GM21529 (cell line): ENCODE data around the gene HIGD1A.

Experiments
- ATAC-seq: cut with Tn5 transposase; IDR thresholded peaks from one replicate; pipeline ENCODE4 v1.9.1; 2021; ENCODE audit not compliant: unreplicated experiment

The HIGD1A gene

DNA sequence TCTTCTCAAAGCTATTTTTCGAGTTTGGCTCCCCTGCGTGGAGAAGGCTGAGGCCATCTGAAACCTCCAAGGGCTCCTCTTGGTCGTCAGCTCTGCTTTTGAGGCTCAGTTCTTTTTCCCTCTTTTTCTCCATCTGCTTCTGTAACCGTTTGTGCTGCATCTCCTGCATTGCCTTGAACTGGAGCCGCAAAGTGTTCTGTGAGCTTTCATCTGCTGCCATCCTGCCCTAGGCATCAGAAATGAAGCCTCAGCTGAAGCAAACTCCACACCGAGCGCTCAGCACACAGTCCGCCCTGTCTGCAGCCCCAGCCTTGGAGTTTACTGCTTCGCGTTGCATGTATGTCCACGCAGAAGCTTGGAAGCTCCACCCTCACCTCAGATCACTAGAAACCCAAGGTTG lies 46.2 kb downstream of the HIGD1A start:
- no peak for ATAC-seq

DNA sequence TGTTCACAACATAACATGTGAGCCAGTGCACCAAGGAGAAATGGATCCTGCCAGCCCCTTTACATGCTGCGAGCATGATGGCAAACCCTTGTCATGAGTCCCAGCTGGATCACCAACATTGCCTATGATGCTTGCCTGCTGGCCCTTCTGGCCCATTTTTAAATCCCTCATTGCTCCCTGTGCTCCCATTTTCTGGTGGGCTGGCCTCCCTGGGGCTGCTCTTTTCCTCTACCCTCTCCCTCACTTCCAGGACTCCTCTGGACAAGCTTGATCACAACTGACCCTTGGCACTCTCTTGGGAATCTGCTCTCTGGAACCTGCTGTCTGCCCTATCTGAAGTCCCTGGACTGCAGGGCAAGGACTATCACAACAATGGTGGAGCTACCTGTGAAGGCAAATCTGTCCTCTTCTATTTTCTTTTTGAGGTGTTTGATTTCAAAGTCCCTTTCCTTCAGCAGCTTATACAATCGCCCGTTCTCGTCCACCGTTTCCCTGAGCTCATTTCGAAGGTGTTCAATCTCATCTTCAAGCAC lies 47.5 kb downstream of the HIGD1A start:
- ATAC-seq, result no peak

DNA sequence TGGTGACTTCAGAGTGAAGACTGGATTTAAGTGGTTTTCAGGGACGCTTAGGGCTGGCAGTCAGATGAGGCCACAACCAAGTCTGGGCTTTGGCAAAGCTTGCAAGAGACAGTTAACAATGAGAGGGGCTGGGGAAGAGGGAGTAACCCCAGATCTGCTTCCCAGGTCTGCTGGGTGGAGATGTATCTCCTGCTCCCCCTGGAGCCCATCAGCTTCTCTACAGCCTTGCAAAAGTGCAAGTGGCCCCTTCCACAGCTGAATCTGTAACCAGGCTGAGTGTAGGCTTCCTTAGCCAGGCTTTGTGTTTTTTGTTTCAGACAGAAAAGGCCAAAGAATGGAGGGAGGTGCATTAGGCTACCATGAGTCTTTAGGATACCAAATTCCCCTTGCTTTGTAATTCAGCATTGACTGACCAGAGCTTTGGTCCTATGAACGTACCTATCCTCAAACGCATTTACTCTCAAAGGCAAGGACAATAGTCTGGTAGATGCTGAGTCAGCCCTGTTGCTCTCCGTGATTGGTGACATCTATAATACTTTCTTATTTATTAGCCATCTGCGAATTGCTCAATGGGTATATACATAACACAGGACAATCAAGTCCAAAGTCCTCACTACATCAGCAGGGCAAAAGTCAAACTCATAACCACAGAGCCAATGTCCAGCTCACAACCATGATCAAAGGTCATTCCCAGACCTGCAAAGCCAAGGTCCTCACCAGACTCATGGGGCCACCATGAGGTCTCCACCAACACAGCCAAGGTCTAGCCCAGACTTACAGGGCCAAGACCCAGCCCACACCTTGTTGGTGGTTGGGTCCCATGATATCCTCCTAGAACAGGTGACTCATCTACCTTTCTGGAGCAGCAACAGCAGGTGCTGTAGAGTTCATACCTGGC lies 48.4 kb downstream of the HIGD1A start:
- ATAC-seq, result no peak

DNA sequence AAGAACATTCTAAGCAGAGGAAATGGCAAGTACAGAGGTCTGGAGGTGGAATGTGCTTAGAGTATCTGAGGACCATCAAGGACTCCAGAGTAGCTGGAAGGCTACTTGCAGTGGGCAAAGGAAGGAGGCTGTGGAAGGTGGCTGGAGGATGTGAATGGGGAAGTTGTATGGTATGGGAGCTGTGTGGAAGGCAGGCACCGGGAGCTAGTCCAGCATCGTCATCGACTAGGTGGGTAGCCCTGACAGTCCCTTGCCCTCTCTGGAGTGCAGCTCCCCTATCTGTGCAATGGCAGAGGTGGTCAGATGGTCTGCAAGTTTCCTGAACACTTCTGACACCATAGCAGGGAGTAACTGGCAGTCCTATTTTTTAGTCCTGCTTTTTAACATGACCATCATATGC lies 50.5 kb downstream of the HIGD1A start:
- ATAC-seq, result no peak

DNA sequence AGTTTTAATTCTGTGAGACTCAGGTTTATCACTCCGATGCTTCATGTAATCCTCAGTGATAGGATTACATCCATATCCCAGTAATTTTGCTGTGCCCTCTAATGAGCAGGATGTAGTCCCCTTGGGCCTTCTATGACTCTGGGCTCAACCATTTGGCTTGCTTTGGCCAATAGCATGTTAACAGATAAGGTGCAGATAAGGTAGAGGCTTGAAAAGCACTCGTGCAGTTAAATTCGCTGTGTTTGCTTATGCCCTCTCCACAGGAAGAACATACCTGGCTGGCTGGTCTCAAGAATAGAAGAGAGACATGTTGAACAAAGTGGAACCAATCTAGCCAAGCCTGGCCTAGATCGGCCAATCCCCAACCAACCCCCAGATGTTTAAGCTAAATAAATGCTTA lies 51.3 kb downstream of the HIGD1A start:
- no peak for ATAC-seq

DNA sequence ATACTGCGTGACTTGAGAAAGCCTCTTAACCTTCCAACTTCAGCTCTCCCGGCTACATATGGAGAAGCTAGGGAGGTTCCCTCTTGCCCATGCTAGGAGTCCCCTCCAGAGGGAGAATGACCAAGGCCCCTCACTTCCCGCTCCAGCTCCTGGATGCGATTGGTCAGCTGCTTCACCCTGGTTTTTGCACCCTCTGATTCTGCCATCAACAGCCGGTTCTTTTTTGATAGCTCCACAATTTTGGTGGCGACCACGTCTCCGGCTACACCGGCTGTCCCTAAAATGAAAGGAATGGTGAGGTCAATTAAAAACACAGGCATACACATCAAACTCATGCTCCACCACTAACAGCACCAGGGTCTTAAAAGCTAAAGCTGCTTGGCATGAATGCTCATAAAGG lies 51.8 kb downstream of the HIGD1A start:
- ATAC-seq, result no peak

DNA sequence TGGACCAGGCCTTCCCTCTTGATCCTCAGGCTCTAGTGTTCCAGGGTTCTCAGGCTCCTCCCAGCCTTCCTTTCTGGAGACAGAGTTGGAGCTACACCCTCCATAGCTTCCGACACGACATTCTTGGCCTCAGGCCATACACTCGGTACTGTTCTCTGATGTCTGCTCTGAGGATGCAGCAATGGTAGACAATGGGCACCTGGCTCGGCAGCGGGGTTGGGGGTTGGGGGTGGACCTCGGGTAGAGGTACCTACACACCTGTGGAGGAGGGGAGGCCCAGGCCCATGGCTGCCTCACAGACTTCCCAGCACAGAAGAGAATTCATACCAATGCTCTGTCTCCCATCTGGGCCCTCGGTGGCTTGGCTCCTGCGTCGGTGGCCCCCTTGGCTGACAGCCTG lies 52.7 kb downstream of the HIGD1A start:
- ATAC-seq, result no peak

DNA sequence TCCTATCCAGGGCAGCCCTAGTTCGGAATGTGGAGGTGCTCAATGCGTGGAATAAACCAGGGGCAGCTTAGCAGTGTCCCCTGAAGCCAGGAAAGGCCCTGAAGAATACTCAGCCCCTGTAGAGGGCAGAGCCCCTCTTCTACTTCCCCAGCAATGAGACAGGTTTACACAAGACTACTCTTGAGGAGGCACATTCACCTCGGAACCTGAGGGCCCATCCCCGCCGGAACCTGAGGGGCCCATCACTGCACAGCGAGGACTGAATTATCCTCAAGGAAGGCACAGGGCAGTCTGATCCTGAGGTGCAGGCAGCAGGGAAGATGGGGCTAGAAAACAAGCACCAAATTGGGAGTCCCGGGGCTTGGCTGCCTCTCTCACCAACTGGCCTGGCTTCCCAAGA lies 53.5 kb downstream of the HIGD1A start:
- ATAC-seq, result no peak

DNA sequence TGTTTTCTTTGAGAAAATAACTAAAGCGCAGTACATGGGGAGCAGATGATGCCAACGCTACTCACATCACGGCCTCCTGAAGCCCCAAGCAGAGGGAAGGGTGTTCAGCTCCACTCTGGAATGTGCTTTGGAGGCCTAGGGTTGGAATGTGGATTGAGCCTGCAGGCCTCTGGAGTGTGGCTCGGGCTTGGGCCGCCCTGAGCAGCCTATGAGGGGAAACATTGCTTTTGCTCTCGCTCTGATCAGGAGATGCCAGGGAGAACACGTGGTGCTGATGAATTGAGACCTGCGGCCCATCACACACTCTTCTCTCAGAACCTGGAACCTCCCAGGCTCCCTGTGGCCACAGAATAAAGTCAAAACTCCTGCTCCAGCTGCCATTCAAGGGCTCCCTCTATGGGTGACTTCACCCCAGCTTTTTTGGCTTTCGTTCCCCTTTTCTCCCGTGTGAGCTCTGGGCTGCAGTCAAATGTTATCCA lies 54.5 kb downstream of the HIGD1A start:
- no peak for ATAC-seq

DNA sequence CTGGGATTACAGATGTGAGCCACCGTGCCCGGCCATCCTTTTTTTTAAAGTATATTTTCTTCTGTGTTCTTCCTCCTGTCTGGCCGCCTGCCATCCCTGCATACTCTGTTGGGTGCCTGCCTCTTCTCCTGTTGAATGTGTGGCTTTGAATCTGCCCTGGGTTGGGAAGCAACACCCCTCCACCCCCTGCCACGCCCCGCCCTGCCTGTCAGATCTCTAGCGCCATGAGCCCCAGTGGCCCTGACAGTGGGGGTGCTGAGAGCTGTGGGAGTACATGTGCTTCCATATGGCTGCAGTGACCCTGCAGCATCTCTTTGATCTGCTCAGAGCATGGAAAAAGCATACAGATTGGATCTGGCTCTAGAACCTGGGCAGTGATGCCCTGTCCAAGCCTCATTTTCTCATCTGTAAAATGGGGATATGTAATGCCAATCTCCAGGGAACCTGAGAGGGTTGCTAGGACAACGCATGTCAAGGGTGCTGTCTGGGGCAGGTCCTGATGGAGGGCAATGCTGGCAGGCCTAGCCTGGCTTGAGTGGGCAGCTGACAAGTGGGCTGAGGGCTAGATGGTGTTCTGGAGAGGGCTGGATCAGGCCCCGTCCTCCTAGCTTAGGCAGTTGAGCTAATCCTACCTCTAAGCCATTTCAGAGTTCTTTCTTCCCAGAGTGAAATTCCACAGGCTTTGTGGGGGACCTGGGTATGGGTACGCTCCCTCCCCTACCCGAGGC lies 55.1 kb downstream of the HIGD1A start:
- ATAC-seq, result no peak

DNA sequence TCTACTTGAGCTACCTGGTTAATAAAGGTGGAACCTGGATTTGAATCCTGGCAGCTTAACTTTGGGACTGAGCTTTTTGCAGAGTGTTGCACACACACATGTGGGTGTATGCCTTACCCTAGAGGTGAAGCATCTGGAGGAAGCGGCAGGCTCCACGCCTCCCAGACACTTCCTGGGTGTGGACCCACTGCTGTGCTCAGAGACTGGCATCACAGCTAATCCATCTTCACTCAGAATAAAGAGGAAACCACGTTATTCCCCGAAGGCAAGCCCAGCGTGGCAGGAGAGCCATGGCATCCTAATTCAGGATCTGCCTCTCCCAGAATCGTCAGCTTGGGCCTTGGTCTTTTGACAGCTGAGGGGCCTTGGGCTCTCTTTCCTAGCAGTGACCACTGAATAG lies 56.7 kb downstream of the HIGD1A start:
- ATAC-seq, result no peak

DNA sequence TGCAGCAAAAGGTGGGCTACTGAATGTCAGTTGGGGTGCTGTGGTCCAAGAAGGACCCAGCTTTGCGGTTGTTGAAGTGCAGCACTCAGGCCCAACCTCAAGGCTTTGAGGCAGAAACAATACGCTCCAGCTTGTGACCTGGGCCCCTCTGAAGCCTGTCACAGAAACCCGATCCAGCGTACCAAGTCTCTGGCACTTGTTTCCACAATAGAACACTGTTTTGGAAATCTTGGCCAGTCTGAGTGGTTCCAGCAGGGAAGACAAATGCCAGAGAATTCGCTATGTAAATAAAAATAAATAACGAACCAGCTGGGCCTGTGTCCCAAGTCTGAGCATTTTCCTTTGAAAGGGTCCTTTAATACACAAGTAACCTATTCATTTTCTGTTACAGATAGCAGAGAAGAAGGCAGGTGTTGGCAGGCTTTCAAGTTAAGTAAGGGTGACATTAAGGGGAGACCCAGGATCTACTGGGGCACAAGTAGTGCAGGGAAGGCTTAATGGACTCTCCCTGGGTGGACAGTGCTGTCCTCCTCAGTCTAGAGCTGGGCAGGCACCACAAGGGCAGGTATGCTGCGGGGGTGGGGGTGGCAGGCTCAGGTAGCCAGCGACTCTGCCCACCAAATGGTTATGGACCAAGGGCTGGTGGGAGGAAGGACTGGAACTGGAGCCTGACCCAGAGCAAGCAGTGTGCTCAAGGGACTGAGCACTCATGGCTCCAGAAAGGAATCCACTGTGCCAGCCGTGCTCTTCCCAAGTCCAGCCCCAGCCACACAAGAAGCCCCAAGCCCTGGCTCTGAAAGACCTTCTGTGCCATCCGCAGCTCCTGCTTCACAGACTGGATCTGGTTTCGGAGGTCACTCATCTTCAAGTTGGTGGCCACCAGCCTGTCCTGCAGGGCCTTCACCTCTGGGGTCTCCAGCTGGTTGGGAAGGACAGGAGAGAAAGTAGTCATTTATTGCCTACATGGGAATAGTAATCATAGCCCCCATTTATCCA lies 57.5 kb downstream of the HIGD1A start:
- no peak for ATAC-seq

DNA sequence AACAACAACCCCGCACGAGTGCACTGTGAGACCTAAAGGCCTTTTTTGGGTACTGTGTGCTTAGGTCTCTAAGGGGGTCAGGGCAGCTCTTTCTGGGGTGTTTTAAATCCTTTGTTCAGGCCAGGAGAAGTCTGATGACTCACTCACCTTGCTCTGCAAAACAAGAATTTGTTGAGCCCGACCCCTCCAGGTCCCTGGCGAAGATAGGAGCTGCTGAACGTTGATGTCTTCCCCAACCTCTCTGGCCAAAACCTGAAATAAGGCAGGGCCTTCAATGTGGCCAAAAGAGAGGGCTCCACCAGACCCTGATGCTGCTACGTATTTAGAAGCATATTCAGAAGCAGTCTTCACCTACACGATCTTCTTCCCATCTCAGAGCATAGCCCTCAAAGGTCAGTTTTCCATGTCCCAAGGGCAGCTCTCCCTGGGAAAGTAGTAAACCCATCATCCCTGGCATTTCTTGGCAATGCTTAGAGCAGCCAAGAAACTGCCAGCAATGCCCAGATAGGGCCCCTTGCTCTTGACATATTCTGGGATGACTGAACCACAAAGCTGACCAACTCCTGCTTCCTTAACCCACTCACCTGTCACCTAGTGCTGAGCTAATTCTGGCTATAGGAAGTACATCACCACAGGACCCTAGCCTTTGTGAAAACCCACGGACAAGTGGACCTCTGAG lies 58.4 kb downstream of the HIGD1A start:
- no peak for ATAC-seq

DNA sequence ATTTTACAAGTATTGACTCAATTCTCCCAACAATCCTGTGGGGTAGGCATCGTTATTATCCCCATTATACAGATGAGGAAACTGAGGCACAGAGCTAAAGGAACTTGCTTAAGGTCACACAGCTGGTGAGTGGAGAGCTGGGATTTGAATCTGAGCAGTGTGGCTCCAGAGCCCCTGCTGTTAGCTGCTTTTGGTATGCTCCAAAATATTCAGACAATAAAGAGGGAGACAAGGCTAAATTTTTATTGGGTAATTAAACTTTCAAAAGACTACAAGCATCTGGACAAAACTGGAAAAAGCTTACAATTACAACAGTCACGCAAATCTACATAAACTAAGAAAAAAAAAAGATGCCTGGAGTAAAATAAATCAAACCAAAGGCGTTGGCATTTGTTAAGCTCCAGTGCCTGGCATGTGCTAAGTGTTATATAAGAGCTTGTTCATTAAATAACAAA lies 59.0 kb downstream of the HIGD1A start:
- no peak for ATAC-seq

DNA sequence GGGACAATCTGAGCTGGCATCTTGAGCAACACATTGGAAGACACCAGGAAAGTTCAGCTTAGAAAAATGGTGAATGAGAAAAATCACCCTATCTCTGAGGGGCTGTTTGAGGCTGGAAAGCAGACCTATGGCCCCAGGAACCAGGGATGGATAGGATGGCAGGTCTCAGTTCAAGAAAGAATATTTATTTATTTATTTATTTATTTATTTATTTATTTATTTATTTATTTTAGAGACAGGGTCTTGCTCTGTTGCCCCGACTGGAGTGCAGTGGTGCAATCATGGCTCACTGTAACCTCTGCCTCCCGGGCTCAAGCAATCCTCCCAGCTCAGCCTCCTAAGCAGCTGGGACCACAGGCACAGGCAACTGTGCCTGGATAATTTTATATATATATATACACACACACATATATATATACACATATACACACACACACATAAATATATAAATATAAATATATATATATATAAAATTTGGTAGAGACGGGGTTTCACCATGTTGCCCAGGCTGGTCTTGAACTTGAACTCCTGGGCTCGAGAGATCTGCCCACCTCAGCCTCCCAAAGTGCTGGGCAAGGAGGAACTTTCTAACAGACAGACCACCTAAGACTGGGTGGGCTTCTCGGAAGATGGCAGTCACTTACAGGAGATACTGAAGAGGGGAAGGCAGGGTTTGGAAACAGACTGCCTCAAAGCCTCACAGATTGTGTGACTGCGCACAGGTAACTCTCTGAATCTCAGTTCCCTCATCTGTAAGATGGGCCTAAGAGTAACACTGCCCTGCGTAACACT lies 60.9 kb downstream of the HIGD1A start:
- no peak for ATAC-seq

DNA sequence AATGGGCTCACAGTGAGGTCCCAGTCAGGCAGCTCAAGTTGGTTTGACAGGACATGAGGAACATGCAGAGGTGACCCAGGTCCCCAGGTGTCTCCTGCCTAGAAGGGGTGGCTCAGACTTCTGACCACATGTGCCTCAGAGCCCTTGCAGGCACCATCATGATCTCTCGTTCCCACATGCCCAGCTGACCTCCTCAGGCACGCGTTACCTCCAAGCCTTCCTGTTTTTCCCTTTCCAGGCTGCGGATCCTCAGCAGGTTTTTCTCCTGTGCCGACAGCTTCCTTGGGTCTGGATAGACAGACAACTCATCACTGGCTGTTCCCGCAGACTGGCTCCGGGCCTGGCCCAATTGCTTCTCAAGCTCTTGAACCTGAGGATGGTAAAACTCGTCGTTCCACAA lies 61.6 kb downstream of the HIGD1A start:
- ATAC-seq, result no peak

DNA sequence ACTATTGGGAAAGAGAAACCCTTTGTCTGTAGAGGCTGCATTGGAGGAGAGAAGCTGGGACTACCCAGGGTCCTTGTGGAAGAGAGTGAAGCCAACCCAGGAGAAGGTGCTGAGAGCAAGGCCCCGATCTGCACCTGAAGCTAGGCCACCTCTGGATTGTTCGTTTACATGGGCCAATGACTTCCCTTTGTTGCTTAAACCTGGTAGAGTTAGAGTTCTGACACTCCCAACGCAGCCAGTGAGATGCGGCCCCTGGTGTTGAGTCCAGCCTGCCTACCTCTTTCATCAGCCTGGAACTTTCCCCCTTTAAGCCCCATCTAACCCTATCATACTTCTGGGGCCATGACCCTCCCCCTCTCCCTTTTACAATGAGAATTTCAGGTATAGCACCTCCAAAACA lies 62.0 kb downstream of the HIGD1A start:
- no peak for ATAC-seq

DNA sequence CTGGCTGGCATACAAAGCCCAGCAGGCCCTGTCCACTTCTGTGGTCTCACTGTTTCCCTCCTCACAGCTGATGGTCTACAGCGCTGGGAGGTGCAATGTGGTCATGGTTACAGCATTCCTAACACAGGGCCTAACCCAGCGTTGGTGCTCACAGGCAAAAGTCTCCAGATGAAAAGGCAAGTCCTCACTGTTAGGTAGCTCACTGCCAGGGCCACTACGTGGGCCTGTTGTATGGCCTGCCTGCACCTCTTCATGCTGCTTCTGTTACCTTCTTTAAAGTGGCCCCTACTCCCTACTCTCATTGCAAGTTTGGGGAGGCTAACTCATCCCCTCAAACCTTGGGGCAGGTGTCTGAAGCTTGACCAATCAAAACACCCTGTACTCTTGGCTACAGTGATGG lies 62.5 kb downstream of the HIGD1A start:
- ATAC-seq, result no peak

DNA sequence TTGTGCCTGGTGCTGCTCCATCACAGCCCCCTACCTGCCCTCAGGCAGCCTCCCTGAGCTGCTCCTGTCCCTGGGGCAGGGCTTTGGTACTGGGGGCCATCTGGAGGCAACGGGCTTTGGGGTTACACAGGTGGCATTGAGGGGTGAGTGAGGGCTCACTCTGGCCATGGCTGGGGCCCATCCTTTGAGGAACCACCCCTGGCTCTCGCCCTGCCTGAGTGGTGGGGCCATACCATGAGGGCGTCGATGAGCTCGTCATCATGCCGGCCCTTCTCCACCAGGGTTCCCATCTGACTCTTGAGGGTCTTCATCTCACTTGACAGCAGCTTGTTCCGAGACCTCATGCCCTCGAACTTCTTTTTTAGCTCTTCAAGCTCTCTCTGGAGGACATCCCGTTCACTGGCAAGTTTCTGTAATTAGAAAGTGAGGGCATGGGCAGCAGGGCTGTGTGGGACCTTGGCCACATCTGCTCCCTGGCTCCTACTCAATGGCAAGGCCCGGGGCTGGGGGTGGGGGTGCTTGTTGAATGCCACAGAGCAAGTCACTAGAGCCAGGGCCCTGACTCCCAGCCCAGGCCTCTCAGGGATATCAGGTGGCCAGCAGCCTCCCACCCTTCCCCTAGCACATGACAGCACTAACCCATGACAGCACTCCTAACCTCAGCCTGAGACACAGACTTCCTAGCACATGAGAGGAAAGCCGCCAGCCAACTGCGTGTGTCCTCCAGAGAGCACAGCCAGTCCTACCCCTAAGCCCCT lies 64.7 kb downstream of the HIGD1A start:
- no peak for ATAC-seq
